Heart right ventricle (tissue), 16 donors: ENCODE measurements around the gene MX2. TPM values are rescaled to one million over a fixed set of nuclear protein-coding genes. Genes with fewer than 3 reads are reported as not detected.
A peak's percentile ranks its signal among the peaks of the same experiment; 100 is the strongest.

Experiments used
- ATAC-seq, 8 donors: fragments of 200-7000 bp; cut with Tn5 transposase; one replicate each; pipeline ENCODE4 v1.9.1; 2020; ENCODE audit warnings: mild to moderate bottlenecking in 8 of 8, moderate library complexity in 8 of 8, moderate number of reproducible peaks in 1 of 8
- DNase-seq, 2 donors: peaks; one replicate each; pipeline ENCODE4 v3.0.0-alpha.2; 2020
- H3K27ac ChIP-seq, 10 donors: fragments of 200-600 bp; sonication (generic) in 2 of 10; one replicate each; pipeline versions ENCODE4 v1.5.0 to v1.8.0; 2020 to 2022; ENCODE audit warnings: mild to moderate bottlenecking in 3 of 10
- H3K27me3 ChIP-seq, 7 donors: fragments of 200-600 bp; one replicate each; pipeline ENCODE4 v1.8.0; 2021 to 2022; ENCODE audit warnings: mild to moderate bottlenecking in 2 of 7
- H3K36me3 ChIP-seq, 9 donors: fragments of 200-600 bp; sonication (generic) in 1 of 9; one replicate each; pipeline versions ENCODE4 v1.5.0 to v1.8.0; 2020 to 2022; ENCODE audit warnings: mild to moderate bottlenecking in 2 of 9
- H3K4me1 ChIP-seq, 9 donors: fragments of 200-600 bp; sonication (generic) in 1 of 9; one replicate each; pipeline versions ENCODE4 v1.5.0 to v1.8.0; 2020 to 2022; ENCODE audit warnings: mild to moderate bottlenecking in 4 of 9
- H3K4me3 ChIP-seq, 10 donors: fragments of 200-600 bp; sonication (generic) in 2 of 10; one replicate each; pipeline versions ENCODE4 v1.5.0 to v1.8.0; 2020 to 2022; ENCODE audit warnings: mild to moderate bottlenecking in 7 of 10, moderate library complexity in 2 of 10
- H3K9me3 ChIP-seq, 11 donors: fragments of 200-600 bp in 10 of 11; sonication (generic) in 2 of 11; one replicate each; pipeline versions ENCODE4 v1.5.0 to v1.8.0; 2013 to 2022; ENCODE audit warnings: mild to moderate bottlenecking in 2 of 11, control low read depth in 1 of 11, moderate library complexity in 1 of 11
- CTCF ChIP-seq, 9 donors: fragments of 200-600 bp; sonication (generic) in 2 of 9; IDR thresholded peaks; one replicate each; pipeline versions ENCODE4 v1.5.0 to v1.8.0; 2021 to 2022; ENCODE audit warnings: antibody characterized with exemption in 9 of 9, mild to moderate bottlenecking in 5 of 9, moderate library complexity in 1 of 9
- WGBS, 2 donors: extraction: QIAGEN DNeasy Blood & Tissue Kit; methylation state at CpG; one replicate each; pipeline ENCODE4 v1.1.7; 2013; ENCODE audit warnings: inconsistent platforms in 1 of 2; 5-methylcytosine and 5-hydroxymethylcytosine counted together
- intact Hi-C, 10 donors: fragments of 100-400 bp; cut with DNase I; formaldehyde crosslinking; loops; one replicate each; pipeline versions ENCODE4 v1.11.1 to v1.14.2; 2022
- polyA plus RNA-seq, 2 donors: library from polyadenylated mRNA; stranded (reverse); fragments of 200-250 nt; gene quantifications; one replicate each; pipeline ENCODE4 v1.2.3, GENCODE V29; 2013
- total RNA-seq, 10 donors: library from RNA; stranded (reverse); fragmentation: NEBNext Ultra II Directional in 3 of 10; extraction: Animal tissue kit (Norgen Biotek cat#: 25700) in 3 of 10; gene quantifications; one replicate each; pipeline versions ENCODE4 v1.2.1 to v1.2.4, GENCODE V29; 2021 to 2023
- donor health status: Arrhythmogenic right ventricular cardiomyopathy.
- donor health status: ischemic (EF 13 %, LVEDD 7.1; RV severe dilation, severe dysfunction).
- donor health status: healthy with polysubstance abuse.
- donor health status: DM: no; HTN: yes; CAD: no.
- donor health status: DM: no; HTN: no; CAD: no.
- donor health status: ischemic (EF 25% LVEDD 6.9; RV normal size, moderate dysfunction).
- donor health status: ischemic (EF 25% LVEDD 5.7; RV mildly dilated, moderate dysfunction).
- donor health status: healthy.
- donor health status: DM: yes; HTN: yes; CAD: no.
- donor health status: Ischemic cardiomyopathy.
- donor health status: ischemic (EF 35%, LVEDD 5.7; RV mildly dilated, moderate dysfunction).
- donor health status: nonischemic (EF 11% LVEDD 7.7; RV severe dilation, severe dysfunction).
- donor health status: DM: yes; HTN: yes; CAD: no.
- donor health status: PGD.
- donor health status: ischemic (EF 29% LVEDD 5.4; RV normal size, mild dysfunction).
- donor health status: nonischemic (EF 23%, LVEDD 6.1; RV moderate dilation, normal function).

MX2 gene
- total and polyA plus RNA-seq, 12 donors, result 3.0 to 22.9 (median 6.6) TPM

- Histone ChIP-seq H3K4me1 (peaks cover 0 to 45% (median 19%) of the 10 kb centered on the region in 9 donors), H3K27ac (no peak overlapping the region), H3K4me3 (peak overlapping the region in 1 of 10 donors; percentile 86), H3K27me3 (peaks cover 0 to 17% (median 0%) of the 10 kb centered on the region in 7 donors), H3K36me3 (peaks cover 0 to 58% (median 19%) of the 10 kb centered on the region in 9 donors), H3K9me3 (no peaks in the 10 kb centered on the region)
- no peak for ATAC-seq
- DNase-seq, result no peak
- intact Hi-C loops, result loop anchor here in 4 of 10 donors (5.0 to 10.0 kb wide), 3 partner anchors 61 to 264 kb away; partner anchors contain the start of genes MX2 (in 3 of the 4) and BACE2 (in 1 of the 4)
- TF ChIP-seq CTCF (IDR thresholded peaks at IDR 0.05), result no peak
- WGBS, 2 donors, result 91 to 92% methylated on average over 8 of the region's 8 CpGs
Measured at GRCh38 chr21:41428311-41428710, 66.5 kb downstream of the MX2 start.

- Histone ChIP-seq H3K4me1 (peaks cover 0 to 45% (median 15%) of the 10 kb centered on the region in 9 donors), H3K9me3 (no peaks in the 10 kb centered on the region), H3K27ac (no peak overlapping the region), H3K36me3 (peaks cover 0 to 63% (median 21%) of the 10 kb centered on the region in 9 donors), H3K4me3 (peak overlapping the region in 1 of 10 donors; percentile 86), H3K27me3 (peaks cover 0 to 17% (median 0%) of the 10 kb centered on the region in 7 donors)
- no peak for TF ChIP-seq CTCF (IDR thresholded peaks at IDR 0.05)
- WGBS, 2 donors, result 90 to 93% methylated on average over 6 of the region's 6 CpGs
- intact Hi-C loops, result loop anchor here in 4 of 10 donors (5.0 to 10.0 kb wide), 3 partner anchors 62 to 264 kb away; partner anchors contain the start of genes MX2 (in 3 of the 4) and BACE2 (in 1 of the 4)
- no peak for ATAC-seq
- no peak for DNase-seq
Measured at GRCh38 chr21:41428847-41429246, 67.0 kb downstream of the MX2 start.

- Histone ChIP-seq H3K27me3 (peaks cover 0 to 17% (median 0%) of the 10 kb centered on the region in 7 donors), H3K36me3 (peaks cover 0 to 68% (median 25%) of the 10 kb centered on the region in 9 donors), H3K27ac (no peak overlapping the region), H3K9me3 (peaks cover 0 to 4% (median 0%) of the 10 kb centered on the region in 11 donors), H3K4me1 (peaks cover 0 to 45% (median 15%) of the 10 kb centered on the region in 9 donors), H3K4me3 (no peak overlapping the region)
- TF ChIP-seq CTCF (IDR thresholded peaks at IDR 0.05), result no peak
- WGBS, 2 donors, result 94 to 97% methylated on average over 3 of the region's 3 CpGs
- no peak for ATAC-seq
- DNase-seq, result no peak
- intact Hi-C loops, result loop anchor here in 4 of 10 donors (5.0 to 10.0 kb wide), 3 partner anchors 62 to 265 kb away; partner anchors contain the start of genes MX2 (in 3 of the 4) and BACE2 (in 1 of the 4)
Measured at GRCh38 chr21:41429305-41429704, 67.5 kb downstream of the MX2 start.

GRCh38 chr21:41429925-41430491 lies 68.2 kb downstream of the MX2 start:
- Histone ChIP-seq H3K27me3 (peaks cover 0 to 17% (median 0%) of the 10 kb centered on the region in 7 donors), H3K27ac (no peak overlapping the region), H3K9me3 (peaks cover 0 to 12% (median 0%) of the 10 kb centered on the region in 11 donors), H3K4me1 (peaks cover 0 to 41% (median 15%) of the 10 kb centered on the region in 9 donors), H3K36me3 (peaks cover 0 to 75% (median 31%) of the 10 kb centered on the region in 9 donors), H3K4me3 (no peak overlapping the region)
- ATAC-seq, result no peak
- 77 to 79% methylated on average over 9 of the region's 9 CpGs for WGBS, 2 donors
- intact Hi-C loops, result loop anchor here in 4 of 10 donors (5.0 to 10.0 kb wide), 3 partner anchors 63 to 265 kb away; partner anchors contain the start of genes MX2 (in 3 of the 4) and BACE2 (in 1 of the 4)
- TF ChIP-seq CTCF (IDR thresholded peaks at IDR 0.05), result no peak
- DNase-seq, result no peak
